Measurements from ENCODE around the gene KRTAP10-8. TPM values are rescaled to one million over a fixed set of nuclear protein-coding genes. Genes with fewer than 3 reads are reported as not detected.

The KRTAP10-8 gene
- total RNA-seq, 1 experiment from 2014 or later = not detected

- no peaks in the 10 kb centered on the region for H3K9me2 ChIP-seq (replicated peaks; ENCODE audit: low read length)
- no peaks in the 10 kb centered on the region for H3K27me3 ChIP-seq (ENCODE audit: low read length)
- no peak overlapping the region for H3K4me2 ChIP-seq (ENCODE audit: low read length)
- H3K4me3 ChIP-seq (ENCODE audit: low read length) = no peak overlapping the region
- H3K79me2 ChIP-seq (ENCODE audit: low read length) = no peaks in the 10 kb centered on the region
- H4K20me1 ChIP-seq (ENCODE audit: low read length) = no peaks in the 10 kb centered on the region
- H3K27ac ChIP-seq (ENCODE audit: low read length) = no peak overlapping the region
- H2AFZ ChIP-seq (ENCODE audit: low read length) = no peak overlapping the region
- TF ChIP-seq, protein P1, sequence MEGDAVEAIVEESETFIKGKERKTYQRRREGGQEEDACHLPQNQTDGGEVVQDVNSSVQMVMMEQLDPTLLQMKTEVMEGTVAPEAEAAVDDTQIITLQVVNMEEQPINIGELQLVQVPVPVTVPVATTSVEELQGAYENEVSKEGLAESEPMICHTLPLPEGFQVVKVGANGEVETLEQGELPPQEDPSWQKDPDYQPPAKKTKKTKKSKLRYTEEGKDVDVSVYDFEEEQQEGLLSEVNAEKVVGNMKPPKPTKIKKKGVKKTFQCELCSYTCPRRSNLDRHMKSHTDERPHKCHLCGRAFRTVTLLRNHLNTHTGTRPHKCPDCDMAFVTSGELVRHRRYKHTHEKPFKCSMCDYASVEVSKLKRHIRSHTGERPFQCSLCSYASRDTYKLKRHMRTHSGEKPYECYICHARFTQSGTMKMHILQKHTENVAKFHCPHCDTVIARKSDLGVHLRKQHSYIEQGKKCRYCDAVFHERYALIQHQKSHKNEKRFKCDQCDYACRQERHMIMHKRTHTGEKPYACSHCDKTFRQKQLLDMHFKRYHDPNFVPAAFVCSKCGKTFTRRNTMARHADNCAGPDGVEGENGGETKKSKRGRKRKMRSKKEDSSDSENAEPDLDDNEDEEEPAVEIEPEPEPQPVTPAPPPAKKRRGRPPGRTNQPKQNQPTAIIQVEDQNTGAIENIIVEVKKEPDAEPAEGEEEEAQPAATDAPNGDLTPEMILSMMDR (conservative IDR thresholded peaks at IDR 0.05; ENCODE audit: low read depth, low read length) = no peak
- no peak for TF ChIP-seq EZH2phosphoT487 (IDR thresholded peaks at IDR 0.05; ENCODE audit: borderline replicate concordance, low read length)
- DNase-seq (no peak), ATAC-seq (no peak)
- H3K9ac ChIP-seq (ENCODE audit: low read length) = no peak overlapping the region
- H3F3A ChIP-seq (ENCODE audit: low read length, unreplicated experiment) = no peaks in the 10 kb centered on the region
- POLR2A ChIA-PET (ENCODE audit: unreplicated experiment) = no interaction called here
- intact Hi-C loops (cut with micrococcal nuclease) = no loop called here
- H3K9me3 ChIP-seq (ENCODE audit: low read length) = no peaks in the 10 kb centered on the region
- no peaks in the 10 kb centered on the region for H3K36me3 ChIP-seq (ENCODE audit: low read depth, low read length)
- BruUV-seq (replicated peaks) = no TSS peak
- CTCF ChIA-PET = no interaction called here
- no peaks in the 10 kb centered on the region for H3K4me1 ChIP-seq (ENCODE audit: insufficient read depth, low read length)
These were observed 35.3 kb downstream of the KRTAP10-8 start for GRCh38 chr21:44647222-44647552.

GRCh38 chr21:44648557-44649311 is 36.9 kb downstream of the KRTAP10-8 start:
- intact Hi-C loops (cut with micrococcal nuclease) = no loop called here
- H3K27me3 ChIP-seq (ENCODE audit: low read length) = no peaks in the 10 kb centered on the region
- no peak for ATAC-seq
- H3K9me2 ChIP-seq (replicated peaks; ENCODE audit: low read length) = no peaks in the 10 kb centered on the region
- TF ChIP-seq EZH2phosphoT487 (IDR thresholded peaks at IDR 0.05; ENCODE audit: borderline replicate concordance, low read length) (no peak), EZH2 (IDR thresholded peaks at IDR 0.05; ENCODE audit: low read length, unreplicated experiment) (no peak)
- TF ChIP-seq, protein P1 (conservative IDR thresholded peaks at IDR 0.05; ENCODE audit: low read depth, low read length) = no peak
- no peaks in the 10 kb centered on the region for H3K79me2 ChIP-seq (ENCODE audit: low read length)
- H3K9me3 ChIP-seq (ENCODE audit: low read length) = no peaks in the 10 kb centered on the region
- no peaks in the 10 kb centered on the region for H4K20me1 ChIP-seq (ENCODE audit: low read length)
- no TSS peak for BruUV-seq (replicated peaks)
- no peak overlapping the region for H3K27ac ChIP-seq (ENCODE audit: low read length)
- H3F3A ChIP-seq (ENCODE audit: low read length, unreplicated experiment) = no peaks in the 10 kb centered on the region
- no peak overlapping the region for H3K9ac ChIP-seq (ENCODE audit: low read length)
- no peak overlapping the region for H3K4me3 ChIP-seq (ENCODE audit: low read length)
- H3K4me1 ChIP-seq (ENCODE audit: insufficient read depth, low read length) = no peaks in the 10 kb centered on the region
- no peak overlapping the region for H2AFZ ChIP-seq (ENCODE audit: low read length)
- POLR2A ChIA-PET (ENCODE audit: unreplicated experiment) = no interaction called here
- H3K4me2 ChIP-seq (ENCODE audit: low read length) = no peak overlapping the region
- CTCF ChIA-PET = no interaction called here
- no peaks in the 10 kb centered on the region for H3K36me3 ChIP-seq (ENCODE audit: low read depth, low read length)
- no peak for DNase-seq

- ChIA-PET CTCF (no interaction called here), POLR2A (ENCODE audit: unreplicated experiment) (no interaction called here)
- H3K79me2 ChIP-seq (ENCODE audit: low read length) = no peaks in the 10 kb centered on the region
- no peak overlapping the region for H2AFZ ChIP-seq (ENCODE audit: low read length)
- no peaks in the 10 kb centered on the region for H3K4me1 ChIP-seq (ENCODE audit: insufficient read depth, low read length)
- no peaks in the 10 kb centered on the region for H4K20me1 ChIP-seq (ENCODE audit: low read length)
- H3K4me2 ChIP-seq (ENCODE audit: low read length) = no peak overlapping the region
- ATAC-seq (no peak), DNase-seq (no peak)
- intact Hi-C loops (cut with micrococcal nuclease) = no loop called here
- H3F3A ChIP-seq (ENCODE audit: low read length, unreplicated experiment) = no peaks in the 10 kb centered on the region
- H3K27me3 ChIP-seq (ENCODE audit: low read length) = no peaks in the 10 kb centered on the region
- no peak overlapping the region for H3K27ac ChIP-seq (ENCODE audit: low read length)
- no peaks in the 10 kb centered on the region for H3K9me2 ChIP-seq (replicated peaks; ENCODE audit: low read length)
- H3K9ac ChIP-seq (ENCODE audit: low read length) = no peak overlapping the region
- H3K9me3 ChIP-seq (ENCODE audit: low read length) = no peaks in the 10 kb centered on the region
- no peak overlapping the region for H3K4me3 ChIP-seq (ENCODE audit: low read length)
- no peaks in the 10 kb centered on the region for H3K36me3 ChIP-seq (ENCODE audit: low read depth, low read length)
- BruUV-seq (replicated peaks) = no TSS peak
- TF ChIP-seq, protein P1 (conservative IDR thresholded peaks at IDR 0.05; ENCODE audit: low read depth, low read length) = no peak
- TF ChIP-seq EZH2 (IDR thresholded peaks at IDR 0.05; ENCODE audit: low read length, unreplicated experiment) = no peak
- no peak for TF ChIP-seq EZH2phosphoT487 (IDR thresholded peaks at IDR 0.05; ENCODE audit: borderline replicate concordance, low read length)
These were observed 37.7 kb downstream of the KRTAP10-8 start for GRCh38 chr21:44649521-44650100.
